ENCODE results near the gene ZNHIT3. TPM values are rescaled to one million over a fixed set of nuclear protein-coding genes. Genes with fewer than 3 reads are reported as not detected.

Gene ZNHIT3
- total RNA-seq, 2 donors from 2014 or later = 13.8 to 27.1 TPM

DNA sequence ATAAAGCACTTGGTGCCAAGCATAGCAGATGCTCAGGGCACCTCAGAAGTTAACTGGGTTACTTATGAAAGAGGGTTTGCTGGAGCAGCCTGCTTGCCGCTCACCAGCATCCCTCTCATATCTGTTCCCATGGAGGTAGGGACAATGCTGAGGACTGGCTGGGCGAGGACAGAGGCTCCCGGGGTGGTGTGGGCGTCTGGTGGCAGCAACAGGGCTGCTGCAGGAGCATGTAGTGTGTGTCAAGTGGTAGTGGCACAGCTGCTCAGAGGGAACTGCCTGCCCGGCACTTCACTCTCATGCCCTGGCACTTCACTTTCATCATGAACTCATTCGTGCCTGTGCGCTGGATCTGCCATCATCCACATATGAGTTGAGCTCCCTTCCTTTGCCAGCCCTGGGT is 26.9 kb upstream of the ZNHIT3 start:
- Histone ChIP-seq H3K4me3 (no peak overlapping the region), H3K4me1 (ENCODE audit: control insufficient read depth in 1 of 2, low read depth in 2 of 2) (no peaks in the 10 kb centered on the region), H3K27ac (no peak overlapping the region), H3K9me3 (no peaks in the 10 kb centered on the region), H3K36me3 (no peaks in the 10 kb centered on the region), H3K27me3 (replicated peaks; ENCODE audit: insufficient read depth) (no peaks in the 10 kb centered on the region)
- TF ChIP-seq, protein P1, sequence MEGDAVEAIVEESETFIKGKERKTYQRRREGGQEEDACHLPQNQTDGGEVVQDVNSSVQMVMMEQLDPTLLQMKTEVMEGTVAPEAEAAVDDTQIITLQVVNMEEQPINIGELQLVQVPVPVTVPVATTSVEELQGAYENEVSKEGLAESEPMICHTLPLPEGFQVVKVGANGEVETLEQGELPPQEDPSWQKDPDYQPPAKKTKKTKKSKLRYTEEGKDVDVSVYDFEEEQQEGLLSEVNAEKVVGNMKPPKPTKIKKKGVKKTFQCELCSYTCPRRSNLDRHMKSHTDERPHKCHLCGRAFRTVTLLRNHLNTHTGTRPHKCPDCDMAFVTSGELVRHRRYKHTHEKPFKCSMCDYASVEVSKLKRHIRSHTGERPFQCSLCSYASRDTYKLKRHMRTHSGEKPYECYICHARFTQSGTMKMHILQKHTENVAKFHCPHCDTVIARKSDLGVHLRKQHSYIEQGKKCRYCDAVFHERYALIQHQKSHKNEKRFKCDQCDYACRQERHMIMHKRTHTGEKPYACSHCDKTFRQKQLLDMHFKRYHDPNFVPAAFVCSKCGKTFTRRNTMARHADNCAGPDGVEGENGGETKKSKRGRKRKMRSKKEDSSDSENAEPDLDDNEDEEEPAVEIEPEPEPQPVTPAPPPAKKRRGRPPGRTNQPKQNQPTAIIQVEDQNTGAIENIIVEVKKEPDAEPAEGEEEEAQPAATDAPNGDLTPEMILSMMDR (IDR thresholded peaks at IDR 0.05) = no peak
- DNase-seq (ENCODE audit: low spot score) (no peak), ATAC-seq (ENCODE audit: insufficient number of reproducible peaks, low FRiP score, low read depth) (no peak)

DNA sequence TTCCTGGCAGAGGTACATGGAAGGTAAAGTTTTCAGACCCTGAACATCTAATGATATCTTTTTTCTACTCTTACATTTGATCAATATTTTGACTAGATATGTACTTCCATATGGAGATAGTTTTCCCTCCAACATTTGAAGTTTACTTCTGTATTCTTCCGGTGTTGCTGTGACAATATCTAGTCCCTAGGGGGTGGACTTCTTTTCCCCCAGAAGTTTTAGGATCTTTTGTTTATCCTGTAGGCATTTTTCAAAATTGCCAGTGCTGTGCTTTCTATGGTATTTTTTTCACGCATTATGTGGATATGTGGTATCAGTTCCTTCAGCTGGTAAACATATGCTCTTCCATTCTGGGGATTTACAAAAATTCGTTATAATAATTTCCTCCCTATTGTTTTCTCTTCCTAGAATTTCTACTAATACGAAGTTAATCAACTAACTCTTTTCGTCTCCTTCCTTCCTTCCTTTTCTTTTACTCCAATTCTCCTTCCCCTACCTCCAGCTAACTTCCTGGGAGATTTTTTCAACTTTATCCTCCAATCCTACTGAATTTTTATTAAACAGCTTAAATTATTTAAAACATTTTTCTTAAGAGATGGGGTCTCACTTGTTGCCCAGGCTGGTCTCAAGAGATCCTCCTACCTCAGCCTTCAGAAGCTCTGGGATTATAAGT is 26.1 kb upstream of the ZNHIT3 start:
- DNase-seq (ENCODE audit: low spot score) (no peak), ATAC-seq (ENCODE audit: insufficient number of reproducible peaks, low FRiP score, low read depth) (no peak)
- H3K4me3 ChIP-seq = no peak overlapping the region
- TF ChIP-seq, protein P1 (IDR thresholded peaks at IDR 0.05) = no peak
- no peaks in the 10 kb centered on the region for H3K36me3 ChIP-seq
- no peaks in the 10 kb centered on the region for H3K4me1 ChIP-seq (ENCODE audit: control insufficient read depth in 1 of 2, low read depth in 2 of 2)
- no peaks in the 10 kb centered on the region for H3K9me3 ChIP-seq
- no peak overlapping the region for H3K27ac ChIP-seq
- H3K27me3 ChIP-seq (replicated peaks; ENCODE audit: insufficient read depth) = no peaks in the 10 kb centered on the region

DNA sequence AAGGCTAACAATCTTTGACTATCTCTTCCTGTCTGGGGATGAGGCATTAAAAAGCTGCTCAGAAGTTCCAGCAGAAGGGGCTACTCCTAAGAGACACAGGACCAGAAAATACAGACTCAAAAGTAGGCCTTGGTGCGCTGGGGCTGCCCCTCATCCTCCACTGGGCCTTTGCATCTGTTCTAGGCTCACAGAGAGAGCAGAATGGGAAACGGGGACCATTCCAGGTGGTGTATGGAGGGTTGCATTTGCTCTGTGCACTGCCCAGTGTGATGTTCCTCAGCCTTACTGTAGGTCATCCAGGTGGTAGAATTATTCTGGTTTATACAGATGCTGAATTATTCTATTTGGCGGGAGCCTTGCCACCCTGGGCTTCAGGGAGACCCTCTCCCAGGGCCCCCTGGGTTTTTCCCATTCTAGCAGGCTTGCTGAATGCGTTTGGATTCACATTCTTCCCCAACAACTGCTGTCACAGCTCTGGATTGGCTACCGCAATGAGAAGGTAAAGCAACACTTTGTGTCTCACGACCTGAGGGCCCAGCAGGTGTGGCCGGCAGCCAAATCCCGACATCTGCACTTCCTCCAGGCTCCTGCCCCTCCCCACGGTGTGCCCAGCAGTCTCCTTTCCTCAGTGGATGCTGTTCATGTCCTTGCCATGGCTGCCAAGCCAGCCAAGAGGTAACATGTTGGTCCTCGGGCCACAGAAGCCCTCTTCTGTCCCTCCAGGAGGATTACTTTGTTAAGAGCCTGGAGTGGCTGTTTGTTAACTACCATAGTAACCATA is 25.0 kb upstream of the ZNHIT3 start:
- Histone ChIP-seq H3K4me3 (no peak overlapping the region), H3K9me3 (no peaks in the 10 kb centered on the region), H3K4me1 (ENCODE audit: control insufficient read depth in 1 of 2, low read depth in 2 of 2) (no peaks in the 10 kb centered on the region), H3K36me3 (no peaks in the 10 kb centered on the region), H3K27ac (no peak overlapping the region), H3K27me3 (replicated peaks; ENCODE audit: insufficient read depth) (no peaks in the 10 kb centered on the region)
- no peak for ATAC-seq (ENCODE audit: insufficient number of reproducible peaks, low FRiP score, low read depth)
- TF ChIP-seq, protein P1 (IDR thresholded peaks at IDR 0.05) = no peak
- DNase-seq (ENCODE audit: low spot score) = no peak

DNA sequence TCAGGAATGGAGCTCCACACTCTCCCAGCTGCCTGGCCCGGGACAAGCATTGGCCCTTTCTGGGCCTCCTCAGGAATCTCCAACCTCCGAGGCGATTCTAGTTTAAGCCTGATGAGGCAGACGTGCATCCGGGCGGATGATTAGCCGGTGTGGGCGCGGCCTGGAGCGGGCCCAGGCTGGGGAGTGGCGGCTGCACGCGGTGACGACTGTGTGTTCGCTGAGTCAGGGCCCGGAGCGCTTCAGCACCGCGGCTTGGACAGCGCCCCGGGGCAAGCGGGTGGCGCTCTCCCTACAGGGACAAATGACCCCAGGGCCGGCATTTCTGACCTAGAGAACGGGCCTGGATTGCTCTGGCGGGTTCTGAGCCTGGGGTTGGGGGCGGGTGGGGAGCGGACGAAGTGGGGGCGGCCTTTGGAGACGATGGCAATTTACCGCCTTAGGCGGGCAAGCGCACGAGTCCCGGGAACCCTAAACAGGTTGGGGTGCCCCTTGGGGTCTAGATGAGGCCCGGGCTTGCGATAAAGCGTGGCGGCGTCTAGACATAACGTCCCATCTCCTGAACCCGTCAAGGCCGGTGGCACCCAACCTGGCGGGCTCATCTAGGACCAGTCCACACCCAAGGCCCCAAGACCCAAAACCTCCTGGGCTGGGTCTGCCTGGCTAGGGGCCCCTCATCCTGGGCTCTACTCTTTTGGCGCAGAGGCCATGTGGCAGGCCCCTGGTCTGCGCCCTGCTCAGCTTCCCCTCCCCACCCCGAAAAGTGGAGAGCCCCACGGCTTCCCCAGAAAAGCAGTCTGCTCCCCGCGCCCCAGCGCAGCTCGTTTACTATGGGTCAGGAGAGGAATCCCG is 22.3 kb upstream of the ZNHIT3 start:
- Histone ChIP-seq H3K36me3 (no peaks in the 10 kb centered on the region), H3K9me3 (no peaks in the 10 kb centered on the region), H3K27me3 (replicated peaks; ENCODE audit: insufficient read depth) (no peaks in the 10 kb centered on the region), H3K4me3 (no peak overlapping the region), H3K27ac (no peak overlapping the region), H3K4me1 (ENCODE audit: control insufficient read depth in 1 of 2, low read depth in 2 of 2) (no peaks in the 10 kb centered on the region)
- no peak for DNase-seq (ENCODE audit: low spot score)
- TF ChIP-seq, protein P1 (IDR thresholded peaks at IDR 0.05) = no peak
- ATAC-seq (ENCODE audit: insufficient number of reproducible peaks, low FRiP score, low read depth) = no peak

DNA sequence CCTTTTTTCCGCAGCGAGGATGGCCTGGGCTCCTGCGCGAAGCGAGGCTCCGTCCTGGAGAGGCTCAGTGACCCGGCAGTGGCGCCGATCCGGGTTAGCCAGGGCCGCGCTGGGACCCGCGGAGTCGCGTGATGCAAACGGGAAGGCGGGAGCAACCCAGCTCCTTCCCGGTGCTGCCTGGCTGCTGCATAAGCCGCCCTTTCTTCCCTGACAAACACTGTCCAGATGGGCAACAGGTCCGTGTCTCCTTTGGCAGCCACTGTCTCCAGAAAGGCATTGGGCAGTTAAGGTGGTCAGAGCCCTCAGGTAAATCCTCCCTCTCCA is 21.8 kb upstream of the ZNHIT3 start:
- TF ChIP-seq, protein P1 (IDR thresholded peaks at IDR 0.05) = no peak
- ATAC-seq (ENCODE audit: insufficient number of reproducible peaks, low FRiP score, low read depth) (no peak), DNase-seq (ENCODE audit: low spot score) (no peak)
- Histone ChIP-seq H3K9me3 (no peaks in the 10 kb centered on the region), H3K4me1 (ENCODE audit: control insufficient read depth in 1 of 2, low read depth in 2 of 2) (no peaks in the 10 kb centered on the region), H3K27me3 (replicated peaks; ENCODE audit: insufficient read depth) (no peaks in the 10 kb centered on the region), H3K27ac (no peak overlapping the region), H3K4me3 (no peak overlapping the region), H3K36me3 (no peaks in the 10 kb centered on the region)

Measured in thoracic aorta (tissue), 2 donors.